Stimulated activated CD4-positive, alpha-beta T cell treated with anti-CD3 and anti-CD28 coated beads, Interleukin-12 subunit alpha, Interleukin-12 subunit beta, amount 100 ng/mL, for 4 hours (primary cell): ENCODE results near the gene CSMD2.
"Not testable (repeated sequence)": the region's sequence is repeated elsewhere in the genome, so short reads cannot be mapped to it uniquely, and the experiment has no call there.

Experiments
- DNase-seq: peaks from one replicate; pipeline ENCODE4 v3.0.0-alpha.2; 2020

The CSMD2 gene

DNA sequence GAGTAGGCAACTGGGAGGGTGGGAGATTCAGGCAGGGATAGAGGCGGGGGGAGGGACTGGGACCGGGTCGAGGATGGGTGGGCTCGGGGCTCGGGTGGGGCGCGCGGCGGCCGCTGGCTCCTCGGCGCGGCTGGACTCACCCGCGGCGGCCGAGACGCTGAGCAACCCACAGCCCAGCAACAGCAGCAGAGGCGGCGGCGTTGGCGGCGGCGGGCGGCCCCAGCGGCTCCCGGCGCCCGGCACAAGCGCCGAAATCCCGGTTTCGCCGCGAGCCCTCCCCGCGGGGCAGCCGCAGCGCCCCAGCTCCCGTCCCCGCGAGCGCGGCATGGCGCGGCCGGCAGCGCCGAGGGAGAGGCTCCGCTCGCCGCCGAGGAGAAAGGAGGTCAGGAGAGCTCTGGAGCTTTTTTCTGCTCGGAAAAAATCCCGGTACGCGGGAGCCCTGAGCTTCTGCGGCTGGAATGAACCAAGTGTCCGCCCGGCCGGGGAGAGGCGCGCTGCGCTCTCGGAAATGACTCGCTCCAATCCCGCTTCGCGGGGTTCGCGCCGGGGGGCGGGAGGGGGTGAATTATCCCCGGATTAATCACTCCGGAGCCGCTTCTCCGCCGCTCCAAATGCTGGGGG is at the start of gene CSMD2:
Gene CSMD2 (minus strand): TSS at position 460 of the 621 bp plus-strand sequence. CDS start 133 bp downstream, at position 327.
- no peak for DNase-seq

DNA sequence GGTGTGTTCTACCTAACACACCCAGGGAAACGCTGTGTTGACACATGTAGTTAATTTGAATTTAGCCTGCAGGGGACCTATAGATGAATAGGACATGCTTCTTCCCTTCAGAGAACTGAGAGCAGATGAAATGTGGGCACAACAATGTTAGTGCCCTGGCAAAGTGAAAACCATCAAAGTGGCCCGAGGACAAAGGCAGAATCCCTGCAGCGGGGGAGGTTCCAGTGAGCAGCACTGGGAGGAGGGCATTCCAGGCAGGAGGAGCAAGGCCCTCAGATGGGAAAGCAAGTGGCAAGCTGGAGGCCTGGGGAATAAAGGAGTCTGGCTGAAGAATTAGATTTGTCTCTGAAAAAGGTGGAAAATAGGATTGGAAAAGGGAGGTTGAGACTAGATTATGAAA is 48.9 kb upstream of the CSMD2 start:
- no peak for DNase-seq

DNA sequence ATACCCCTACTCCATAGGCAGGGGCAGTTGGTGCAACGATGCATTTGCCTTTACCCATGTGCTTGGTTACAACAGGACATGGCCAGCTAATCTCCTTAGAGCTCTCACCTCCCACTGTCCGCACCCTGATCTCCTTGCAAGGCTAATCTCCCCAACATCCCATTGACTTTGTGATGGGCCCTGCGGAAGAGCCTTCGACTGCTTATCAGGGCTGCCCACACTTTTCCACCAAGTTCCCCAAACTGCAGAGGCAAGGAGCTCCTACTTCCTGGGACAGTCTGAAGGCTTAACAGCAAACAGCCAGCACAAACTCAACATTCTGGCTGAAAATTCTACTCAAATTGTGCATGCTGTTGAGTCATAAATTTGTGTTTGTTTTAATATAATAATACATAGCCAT is 47.6 kb upstream of the CSMD2 start:
- DNase-seq = no peak

DNA sequence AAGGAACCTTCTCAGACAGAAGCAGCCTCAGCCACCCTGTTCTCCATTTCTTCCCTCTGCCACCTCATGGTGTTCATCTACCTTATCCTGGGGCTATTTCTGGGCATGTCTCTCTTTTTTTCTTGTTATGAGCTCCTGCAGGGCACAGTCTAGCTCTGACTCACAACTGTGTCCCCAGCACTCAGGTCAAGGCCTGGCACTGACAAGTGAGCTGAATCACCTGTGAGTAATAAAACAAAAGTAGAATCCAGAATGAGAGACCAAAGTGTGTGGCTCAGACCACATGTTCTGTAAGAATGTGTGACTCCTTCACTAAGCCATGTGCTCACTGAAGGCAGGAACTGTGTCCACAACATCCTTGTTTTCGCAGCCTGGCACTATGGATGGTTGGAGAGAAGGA is 34.9 kb upstream of the CSMD2 start:
- DNase-seq = no peak

DNA sequence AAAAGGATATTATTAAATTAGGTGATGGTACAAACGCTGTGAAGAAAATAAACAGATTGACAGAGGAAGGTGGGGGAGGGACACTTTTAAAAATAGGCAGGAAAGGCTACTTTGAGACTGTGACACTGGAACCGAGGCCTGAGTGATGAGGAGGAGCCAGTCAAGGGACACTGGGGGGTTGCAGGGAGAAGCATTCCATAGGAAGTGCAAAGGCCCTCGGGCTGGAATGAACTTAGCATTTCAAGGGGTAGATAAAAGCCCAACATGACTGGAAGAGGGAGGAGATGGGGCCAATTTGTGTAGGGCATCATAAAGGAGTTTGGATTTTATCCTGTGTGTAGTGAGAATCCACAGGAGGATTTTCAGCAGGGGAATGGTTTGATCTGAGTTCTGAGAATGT is 27.6 kb upstream of the CSMD2 start:
- DNase-seq = no peak

DNA sequence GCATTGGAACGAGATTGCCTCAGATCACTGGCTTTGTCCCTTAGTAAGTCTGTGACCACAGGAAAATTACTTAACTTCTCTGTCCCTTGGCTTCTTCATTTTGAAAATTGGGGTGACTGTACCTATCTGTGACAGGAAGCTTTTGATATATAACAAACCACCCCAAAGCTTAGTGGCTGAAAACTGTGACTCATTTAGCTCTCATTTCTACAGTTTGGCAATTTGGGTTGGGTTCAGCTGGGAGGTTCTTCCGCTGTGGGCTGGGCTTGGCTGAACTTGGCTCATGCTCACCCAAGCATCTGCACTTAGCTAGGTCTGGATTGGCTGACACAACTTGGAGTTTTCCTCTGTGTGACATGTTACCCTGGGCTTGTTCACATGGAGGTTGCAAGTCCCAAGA is 25.7 kb upstream of the CSMD2 start:
- DNase-seq = no peak

DNA sequence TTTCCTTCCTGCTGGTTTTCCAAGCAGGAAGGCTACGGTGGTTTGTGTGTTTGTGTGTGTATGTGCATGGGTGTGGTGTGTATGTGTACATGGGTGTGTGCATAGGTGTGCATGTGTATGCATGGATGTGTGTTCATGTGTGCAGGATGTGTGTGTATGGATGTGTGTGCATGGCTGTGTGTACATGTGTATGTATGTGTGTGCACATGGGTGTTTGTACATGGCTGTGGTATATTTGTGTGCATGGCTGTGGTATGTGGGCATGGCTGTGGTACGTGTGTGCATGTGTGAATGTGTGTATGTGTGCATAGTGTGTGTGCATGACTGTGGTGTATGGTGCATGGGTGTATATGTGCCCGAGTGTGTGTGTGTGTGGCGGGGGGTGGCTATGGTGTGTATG is 24.0 kb upstream of the CSMD2 start:
- DNase-seq = no peak

DNA sequence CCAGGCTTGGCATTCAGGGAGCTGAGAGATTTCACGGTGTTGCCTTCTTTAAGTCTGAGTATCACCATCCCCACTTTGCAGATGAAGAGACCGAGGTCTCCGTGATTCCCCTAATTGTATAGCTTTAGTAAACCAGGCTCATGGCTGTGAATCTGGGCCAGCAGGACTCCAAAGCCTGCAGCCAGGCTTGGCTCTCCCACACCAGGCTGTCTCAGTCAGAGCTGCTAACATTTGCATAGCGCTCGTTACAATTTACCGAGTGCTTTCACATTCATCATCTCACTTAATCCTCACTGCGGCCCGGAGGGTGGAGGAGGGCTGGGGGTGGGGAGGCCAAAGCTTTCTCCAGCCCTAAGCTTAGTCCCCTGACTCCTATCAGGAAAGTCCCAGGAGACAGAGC is 23.4 kb upstream of the CSMD2 start:
- DNase-seq = no peak

DNA sequence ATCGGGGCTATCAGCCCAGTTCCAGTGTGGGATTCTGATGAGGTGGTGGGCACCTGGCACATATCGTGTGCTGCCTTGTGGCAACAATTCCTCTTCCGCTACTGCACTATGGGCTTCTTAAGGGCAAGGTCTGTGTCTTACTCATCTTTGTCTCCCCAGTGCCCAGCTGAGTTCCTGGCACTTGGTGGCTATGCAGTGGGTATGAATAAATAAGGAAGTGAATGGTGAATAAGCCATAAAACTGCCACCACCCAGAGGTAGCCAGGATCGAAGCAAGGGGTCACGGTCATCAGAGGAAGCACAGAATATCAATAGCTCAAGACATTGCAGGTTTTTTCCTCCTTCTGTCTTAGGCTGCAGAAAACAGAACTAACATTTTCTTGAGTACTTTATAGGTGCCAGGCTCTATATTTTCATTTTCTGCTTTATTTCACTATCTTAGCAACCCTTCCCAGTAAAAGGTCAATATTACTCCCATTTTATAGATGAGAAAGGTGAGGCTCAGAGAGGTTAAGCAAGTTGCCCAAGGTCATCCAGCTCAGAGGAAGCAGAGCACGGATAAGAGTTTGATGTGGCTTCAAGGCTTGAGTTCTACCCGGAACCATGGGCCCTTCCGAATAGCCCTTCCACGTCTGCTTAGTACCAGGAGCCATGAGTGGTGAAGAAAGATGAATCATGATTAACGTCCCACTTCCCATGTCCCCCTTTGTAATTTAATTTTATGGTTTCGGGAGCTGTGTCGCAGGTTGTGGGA is 21.9 kb upstream of the CSMD2 start:
- no peak for DNase-seq

DNA sequence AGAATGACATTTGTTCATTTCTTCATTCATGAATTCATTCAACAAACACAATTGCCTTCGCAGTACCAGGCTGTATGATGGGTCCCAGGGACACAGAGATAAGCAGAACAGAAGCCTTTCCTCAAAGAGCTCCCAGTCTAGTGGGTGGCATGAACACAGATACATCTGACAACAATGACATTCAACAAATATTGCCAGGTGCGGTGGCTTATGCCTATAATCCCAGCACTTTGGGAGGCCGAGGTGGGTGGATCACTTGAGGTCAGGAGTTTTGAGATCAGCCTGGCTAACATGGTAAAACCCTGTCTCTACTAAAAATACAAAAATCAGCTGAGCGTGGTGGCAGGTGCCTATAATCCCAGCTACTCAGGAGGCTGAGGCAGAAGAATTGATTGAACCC is 18.4 kb upstream of the CSMD2 start:
- not testable (repeated sequence) for DNase-seq

DNA sequence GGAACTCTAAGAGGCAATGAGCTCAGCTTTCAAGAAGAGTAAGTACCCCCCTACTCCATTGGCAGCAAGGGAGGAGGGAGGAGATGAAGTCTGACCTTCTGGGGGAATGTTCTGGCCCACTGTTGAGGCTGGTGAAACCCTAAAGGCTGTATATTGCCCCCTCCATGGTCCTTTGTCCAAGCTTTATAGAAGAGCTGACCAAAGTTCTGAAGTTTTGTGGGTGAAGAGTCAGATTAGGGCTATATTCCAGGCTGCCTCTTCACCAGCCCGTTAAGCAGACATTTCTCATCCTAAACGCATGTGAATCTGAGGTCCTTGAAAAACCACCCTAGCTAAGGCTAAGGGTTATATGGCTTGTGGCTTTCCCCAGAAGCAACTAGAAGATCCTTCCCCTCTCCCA is 13.0 kb upstream of the CSMD2 start:
- DNase-seq = no peak

DNA sequence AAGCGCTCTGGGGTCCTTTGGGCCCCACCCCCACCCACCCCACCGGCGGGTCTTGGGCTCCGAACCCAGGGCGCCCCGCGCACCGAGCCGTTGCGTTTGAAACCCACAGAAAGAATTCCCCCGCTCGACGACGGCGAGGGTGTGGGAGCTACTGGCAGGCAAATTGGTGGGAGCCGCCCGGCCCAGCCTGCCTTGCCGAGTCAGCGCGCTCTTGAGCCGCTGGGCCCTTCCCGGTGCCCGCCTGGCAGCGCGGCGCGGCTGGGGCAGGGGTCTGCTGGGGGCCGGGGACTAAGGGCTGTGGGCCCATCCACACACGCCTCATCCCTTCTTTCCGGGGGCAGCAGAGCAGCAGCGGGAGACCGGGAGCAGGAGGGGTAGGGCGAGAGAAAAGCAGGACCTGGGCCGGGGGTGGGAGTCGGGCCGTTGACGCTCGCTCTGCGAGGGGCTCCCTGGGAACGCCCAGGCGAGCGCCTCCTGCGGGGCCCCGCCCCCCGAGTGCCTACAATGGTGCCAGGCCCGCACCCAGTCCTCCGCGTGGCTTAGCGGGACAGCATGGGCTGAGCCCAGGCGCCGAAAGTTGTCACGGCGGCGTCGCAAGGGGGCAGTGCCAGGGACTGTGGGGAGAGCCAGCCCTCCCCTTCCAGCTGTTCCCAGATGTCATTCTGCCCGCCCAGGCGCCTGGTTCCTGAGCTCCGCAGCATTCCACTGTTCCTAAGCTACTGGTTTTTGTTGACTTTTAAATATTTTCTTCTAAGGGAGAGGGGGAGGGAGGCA is 12.0 kb upstream of the CSMD2 start, which contains the start of gene C1orf94:
Gene C1orf94 (plus strand): TSS at position 78 of the 774 bp plus-strand sequence. CDS start 883 bp downstream, outside the sequence.
- DNase-seq = no peak

DNA sequence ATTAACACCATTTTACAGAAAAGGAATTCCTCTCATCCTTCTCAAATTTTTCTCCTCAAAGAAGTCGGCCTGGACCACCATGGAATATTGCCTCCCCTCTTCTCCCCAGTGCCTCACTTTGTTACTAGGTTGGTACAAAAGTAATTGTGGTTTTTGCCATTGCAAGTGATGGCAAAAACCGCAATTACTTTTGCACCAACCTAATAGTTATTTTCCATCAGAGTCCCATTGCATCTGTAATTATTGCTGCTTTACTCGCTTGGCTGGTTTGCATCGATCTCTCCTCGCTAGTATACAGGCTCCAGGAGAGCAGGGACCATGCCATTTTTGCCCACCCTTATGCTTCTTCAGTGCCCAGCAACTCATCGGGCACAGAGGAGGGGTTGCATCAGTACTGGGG is 10.7 kb upstream of the CSMD2 start:
- DNase-seq = no peak

DNA sequence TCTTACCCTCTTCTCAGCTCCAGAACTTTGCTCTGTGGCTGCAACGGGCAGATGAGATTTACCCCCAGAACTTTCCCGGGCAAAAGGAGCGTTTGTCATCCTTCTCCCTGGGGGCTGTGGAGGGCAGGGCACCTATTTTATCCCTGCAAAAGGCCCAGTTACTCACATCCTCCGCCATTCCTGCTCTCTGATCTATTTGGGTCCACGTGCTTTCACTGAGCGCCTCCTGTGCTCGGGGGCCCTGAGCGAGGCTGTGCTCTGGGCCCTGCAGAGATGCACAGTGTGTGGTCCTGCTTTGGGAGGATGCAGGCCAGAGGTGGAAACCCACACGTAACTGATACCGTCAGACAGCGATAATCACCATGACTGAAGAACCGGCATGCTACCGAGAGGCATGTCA is 2.4 kb upstream of the CSMD2 start:
- no peak for DNase-seq

DNA sequence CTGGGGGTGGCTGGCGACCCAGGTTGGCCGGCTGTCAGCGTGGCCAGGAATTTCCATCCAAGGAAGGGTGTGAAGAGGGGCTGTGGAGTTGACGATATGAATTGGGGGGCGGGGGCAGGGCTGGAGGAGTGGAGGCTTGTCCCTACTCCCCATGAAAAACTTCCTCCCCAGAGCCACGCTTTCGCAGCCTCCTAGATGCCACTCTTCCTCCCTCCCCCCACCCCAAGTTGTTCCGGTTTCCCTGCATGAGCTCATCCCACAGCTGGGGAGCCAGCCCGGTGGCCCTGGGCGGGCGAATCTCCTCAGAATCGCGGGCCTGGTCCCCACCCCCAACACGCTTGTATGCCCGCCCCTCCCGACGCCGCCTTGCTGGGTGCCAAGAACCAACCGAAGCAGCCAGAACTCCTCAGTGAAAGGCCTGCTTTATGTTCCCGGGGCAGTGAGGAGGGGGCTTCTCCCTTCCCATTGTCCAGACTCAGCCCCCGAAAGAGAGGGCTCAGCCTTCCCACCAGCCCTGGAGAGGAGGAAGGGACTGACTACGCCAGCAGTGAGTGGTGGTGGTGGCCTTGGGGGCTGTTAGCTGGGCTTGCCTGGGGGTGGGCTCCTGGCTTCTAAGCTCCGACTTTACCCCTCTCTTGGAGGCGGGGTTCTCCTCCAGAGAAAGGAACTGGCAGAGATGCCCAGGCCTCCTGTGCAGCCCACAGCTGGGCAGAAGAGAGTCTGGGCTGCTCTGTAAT is 1.8 kb upstream of the CSMD2 start:
- no peak for DNase-seq

DNA sequence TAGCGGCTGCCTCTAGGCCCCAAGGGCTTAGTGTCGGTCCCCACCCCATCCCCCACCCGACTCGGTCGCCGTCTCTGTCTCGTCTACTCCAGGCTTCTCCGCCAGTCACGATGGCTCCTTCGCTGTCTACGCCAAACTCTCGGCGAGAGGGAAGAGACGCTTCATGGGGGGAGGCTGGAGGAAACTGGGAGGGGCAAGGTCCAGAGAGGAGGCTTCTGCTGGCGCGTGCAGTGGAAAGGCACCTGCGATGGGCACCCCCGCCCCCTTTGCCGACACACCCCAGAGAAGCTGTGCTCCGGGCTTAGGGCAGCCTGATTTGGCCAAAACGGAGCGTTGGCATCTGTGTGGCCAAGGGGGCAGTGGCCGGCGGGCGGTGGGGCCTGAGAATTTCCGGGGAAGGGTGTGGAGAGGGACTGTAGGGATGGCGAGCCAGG is 1.2 kb upstream of the CSMD2 start:
- no peak for DNase-seq

DNA sequence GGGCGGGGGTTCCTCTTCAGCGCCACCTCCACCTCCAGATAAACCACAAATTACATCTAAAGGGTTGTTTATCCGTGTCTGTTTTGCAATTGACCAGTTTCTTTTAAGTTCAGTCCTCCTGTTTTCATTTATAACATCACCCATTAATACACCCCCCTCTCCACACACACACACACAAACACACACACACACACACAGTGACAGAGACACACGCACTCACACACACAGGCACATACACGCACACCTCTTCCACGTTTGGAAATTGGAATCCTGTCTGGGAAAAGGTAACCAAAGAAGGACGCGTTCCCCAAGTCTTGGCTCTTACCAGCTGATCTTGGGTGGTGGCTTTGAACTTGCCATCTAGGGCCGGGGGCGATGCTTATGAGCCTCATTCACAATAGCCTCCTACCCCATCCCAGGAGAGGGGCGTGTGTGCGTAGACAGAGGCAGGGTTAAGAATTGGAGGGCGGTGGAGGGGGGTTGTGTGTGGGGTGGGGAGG is 442 bp upstream of the CSMD2 start:
- DNase-seq = no peak

DNA sequence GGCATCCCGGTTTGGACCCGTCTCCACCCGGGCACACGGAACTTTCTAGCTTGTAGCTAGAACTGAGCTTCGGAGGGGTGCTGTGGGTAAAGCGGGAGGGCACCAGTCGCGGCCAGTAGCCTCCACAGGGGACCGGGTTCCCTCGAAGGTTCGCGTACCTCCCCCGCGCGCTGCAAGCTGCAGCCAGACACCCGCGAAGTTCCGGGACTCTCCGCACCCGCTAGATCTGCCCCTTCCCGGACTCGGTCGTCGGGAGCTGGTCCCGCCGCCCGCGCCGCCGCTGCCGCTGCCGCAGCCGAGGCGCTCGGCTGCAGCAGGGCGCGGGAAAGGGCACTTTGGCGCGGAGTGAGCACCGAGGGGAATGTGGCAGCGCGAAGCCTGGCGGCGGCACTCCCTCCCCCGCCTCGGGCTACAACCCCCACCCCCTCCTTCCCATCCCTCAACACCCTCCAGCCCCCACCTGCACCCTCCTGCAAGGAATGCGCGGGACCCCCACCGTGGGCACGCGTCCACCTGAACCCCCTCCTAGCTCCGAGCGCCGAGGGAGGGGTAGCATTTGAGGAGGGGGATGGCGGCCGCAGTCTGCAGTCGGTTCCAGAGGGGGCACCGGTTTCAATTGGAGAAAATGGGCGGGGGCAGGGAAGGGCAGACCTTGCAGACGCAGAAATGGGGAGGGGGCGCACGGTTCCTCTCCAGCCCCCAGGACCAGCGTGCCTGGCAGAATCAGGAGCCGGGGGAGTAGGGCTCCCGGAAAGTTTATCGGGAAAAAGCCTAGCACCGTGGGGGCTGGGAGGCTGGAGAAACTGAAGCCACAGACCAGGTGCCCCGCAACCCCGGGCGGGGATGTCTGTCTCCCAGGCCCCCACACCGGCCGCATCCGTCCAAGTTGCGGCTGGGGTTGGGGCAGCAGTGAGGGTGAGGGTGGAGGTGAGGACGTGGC is 968 bp downstream of the CSMD2 start:
- DNase-seq = no peak

DNA sequence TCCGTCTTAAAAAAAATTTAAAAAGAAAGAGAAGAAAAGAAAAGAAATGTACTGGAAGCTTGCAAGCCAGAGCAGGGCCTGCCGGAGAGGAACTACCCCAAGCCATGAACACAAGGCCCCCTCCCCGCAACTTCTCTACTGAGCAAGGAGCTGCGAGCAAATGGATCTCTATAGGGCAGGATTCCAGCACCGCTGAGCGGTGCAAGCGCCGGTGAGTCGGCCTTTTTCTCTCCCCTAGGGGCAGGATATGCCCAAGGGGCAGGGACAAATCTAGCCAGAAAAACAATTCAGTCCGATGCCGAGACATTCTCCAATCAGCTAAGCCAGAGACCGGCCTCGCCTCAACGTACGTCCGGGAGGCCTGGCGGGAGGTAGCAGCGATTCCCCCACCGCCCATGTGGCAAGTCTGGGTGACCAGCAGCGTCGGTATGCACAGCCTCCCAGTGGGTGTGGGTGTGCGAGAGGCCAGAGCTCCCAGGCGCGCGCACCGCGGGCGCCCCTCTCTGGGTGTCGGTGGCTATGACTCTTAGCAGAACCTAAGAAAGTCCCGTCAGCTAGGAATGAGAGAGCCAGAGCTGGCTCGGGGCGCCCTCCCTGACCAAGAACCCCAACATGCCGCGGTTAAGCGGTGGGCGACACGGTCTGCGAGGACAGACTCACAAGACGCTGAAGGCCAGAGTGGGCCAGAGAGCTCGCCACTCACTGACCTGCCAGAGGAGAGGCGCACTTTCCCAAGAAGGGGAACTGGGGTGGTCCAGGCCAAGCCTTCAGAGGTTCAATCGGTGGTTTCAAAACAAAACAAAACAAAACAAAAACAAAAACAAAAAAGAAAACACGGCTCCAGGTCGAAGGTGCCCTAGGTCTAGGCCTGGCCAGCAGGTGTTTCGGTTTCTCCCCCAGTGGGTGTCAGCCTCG is 1.9 kb downstream of the CSMD2 start:
- DNase-seq = no peak

DNA sequence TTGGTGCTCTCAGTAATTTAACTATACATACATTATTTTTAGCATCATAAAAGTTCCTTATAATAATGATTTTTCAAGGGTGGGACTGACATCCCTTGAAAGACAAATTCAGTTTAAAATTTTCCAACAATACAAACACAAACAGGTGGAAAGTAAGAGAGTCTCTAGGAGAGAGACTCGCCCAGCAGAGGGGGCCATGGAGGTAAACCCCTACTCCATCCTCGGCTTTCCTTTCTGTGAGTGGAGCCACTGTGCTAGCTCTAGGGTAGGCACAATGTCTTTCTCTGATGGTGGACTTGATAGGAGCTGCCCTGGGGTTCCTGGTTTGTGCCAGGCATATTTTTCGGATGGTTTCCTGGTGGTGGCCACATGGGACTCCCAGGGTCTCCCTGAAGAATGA is 8.3 kb downstream of the CSMD2 start:
- no peak for DNase-seq

DNA sequence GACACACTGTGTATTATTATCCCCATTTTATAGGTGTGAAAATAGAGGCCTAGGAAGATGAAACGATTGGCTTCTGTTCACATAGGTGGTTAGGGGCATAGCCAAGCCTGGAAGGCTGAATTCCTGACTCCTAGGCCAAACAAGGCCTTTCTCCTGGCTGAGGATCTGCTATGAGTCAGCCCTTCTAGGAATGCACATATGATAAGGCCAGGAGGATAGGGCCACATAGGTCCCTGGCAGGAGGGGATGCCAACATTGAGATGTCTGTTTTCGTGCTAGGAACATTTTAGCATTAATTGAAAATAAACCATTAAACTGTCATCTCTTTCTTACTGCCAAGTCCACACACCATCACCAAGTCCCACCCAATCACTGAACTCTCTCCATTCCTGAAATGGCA is 9.2 kb downstream of the CSMD2 start:
- no peak for DNase-seq
